Retinal pigment epithelial cell (primary cell): ENCODE data around the gene RHOBTB3.

Experiments used
- DNase-seq: peaks from one replicate; pipeline ENCODE4 v3.0.0-alpha.2; 2010; ENCODE audit warnings: low read depth
- H3K4me3 ChIP-seq: 2 replicates; pipeline ENCODE4 v1.5.1; 2011; ENCODE audit warnings: mild to moderate bottlenecking, low read length, control low read depth, moderate library complexity
- TF ChIP-seq, protein P1 (sequence below): conservative IDR thresholded peaks from 2 replicates; pipeline ENCODE4 v1.5.1; 2011; ENCODE audit warnings: low read depth, low read length, control low read depth, inconsistent platforms

Gene RHOBTB3

DNA sequence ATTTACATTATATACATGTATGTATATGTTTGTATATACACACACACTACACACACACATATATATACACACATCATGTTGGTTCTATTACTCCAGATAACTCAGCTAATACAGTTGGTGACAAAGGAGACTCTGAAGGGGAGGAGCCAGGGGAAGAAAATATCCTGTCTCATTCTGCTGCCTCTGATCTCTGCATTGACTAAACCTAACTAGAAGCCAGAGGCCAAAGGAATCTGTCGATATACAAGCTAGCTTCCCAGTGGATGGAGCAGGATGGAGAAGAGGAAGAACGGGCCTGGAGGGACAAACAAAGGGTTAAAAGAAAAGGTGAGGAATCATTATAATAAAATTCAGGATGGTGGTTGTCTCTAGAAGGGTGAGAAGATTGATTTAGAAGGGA lies 13.7 kb upstream of the RHOBTB3 start:
- TF ChIP-seq, protein P1, sequence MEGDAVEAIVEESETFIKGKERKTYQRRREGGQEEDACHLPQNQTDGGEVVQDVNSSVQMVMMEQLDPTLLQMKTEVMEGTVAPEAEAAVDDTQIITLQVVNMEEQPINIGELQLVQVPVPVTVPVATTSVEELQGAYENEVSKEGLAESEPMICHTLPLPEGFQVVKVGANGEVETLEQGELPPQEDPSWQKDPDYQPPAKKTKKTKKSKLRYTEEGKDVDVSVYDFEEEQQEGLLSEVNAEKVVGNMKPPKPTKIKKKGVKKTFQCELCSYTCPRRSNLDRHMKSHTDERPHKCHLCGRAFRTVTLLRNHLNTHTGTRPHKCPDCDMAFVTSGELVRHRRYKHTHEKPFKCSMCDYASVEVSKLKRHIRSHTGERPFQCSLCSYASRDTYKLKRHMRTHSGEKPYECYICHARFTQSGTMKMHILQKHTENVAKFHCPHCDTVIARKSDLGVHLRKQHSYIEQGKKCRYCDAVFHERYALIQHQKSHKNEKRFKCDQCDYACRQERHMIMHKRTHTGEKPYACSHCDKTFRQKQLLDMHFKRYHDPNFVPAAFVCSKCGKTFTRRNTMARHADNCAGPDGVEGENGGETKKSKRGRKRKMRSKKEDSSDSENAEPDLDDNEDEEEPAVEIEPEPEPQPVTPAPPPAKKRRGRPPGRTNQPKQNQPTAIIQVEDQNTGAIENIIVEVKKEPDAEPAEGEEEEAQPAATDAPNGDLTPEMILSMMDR = no peak
- no peak overlapping the region for H3K4me3 ChIP-seq
- DNase-seq = no peak

DNA sequence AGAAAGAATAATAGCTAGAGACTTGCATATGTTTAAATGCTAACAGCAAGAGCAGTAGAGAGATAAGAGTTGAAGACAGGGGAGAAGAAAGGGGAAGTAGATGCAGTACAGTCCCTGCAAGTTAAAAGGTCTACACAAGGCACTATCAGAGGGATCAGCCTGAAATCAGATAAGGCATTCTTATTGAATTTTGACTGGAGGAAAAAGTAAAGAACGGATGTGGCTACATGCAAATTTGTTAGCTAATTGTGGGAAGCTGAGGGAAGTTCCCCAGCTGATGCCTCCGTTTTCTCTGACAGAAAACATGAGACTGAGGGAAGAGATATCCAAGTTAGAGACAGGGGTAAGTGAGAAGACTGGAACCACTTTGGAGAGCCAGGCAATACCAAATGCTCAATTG lies 12.9 kb upstream of the RHOBTB3 start:
- TF ChIP-seq, protein P1 = no peak
- no peak for DNase-seq
- H3K4me3 ChIP-seq = no peak overlapping the region

DNA sequence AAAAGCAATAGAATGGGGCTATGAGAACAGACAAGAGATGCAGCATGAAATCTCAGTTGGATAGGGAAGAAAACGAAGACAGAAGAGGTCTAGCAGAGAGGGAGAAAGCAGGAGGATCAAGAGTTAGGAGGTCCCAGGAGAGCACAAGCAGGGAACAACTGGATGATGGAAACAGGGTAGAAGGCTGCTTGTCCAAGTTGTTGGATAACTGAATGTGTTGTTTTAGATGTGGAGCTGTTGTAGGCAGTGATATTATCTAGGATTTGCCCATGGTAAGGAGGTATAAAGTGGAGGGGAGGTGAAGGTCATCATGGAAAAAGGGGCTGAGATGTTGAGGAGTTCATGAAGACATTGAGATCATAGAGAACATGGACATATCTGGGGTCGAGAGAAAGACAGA lies 12.4 kb upstream of the RHOBTB3 start:
- no peak overlapping the region for H3K4me3 ChIP-seq
- TF ChIP-seq, protein P1 = no peak
- no peak for DNase-seq

DNA sequence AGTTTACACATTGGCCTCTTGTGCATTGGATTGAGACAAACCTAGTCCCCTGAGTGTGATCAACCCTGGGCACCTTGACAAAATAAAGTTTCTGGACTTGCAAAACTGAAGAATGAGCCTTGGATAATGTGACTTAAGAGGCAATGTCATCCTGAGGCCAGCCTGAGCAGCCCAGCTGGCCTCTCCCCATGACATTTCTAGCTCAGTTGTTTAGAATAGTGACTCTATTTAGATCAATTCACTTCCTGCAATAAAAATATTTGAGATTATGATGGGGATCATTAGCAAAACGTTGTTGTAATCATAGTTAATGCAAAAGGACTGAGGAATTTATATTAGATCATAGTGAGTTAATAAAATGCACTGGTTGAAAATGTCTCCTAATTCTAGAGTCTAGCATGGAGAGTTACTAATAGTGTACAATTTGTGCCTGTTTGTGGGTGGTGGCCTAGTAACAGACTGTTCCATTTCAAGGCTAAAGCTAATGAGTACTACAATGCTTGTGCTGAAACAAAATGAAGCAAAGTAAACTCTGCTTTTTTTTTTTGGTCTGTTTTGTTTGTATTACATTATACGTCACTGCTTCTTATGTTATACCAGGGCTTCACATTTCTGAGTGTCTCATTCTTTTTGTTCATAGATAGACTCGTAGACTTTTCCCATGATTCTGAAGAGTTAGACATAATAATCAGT lies 10.9 kb upstream of the RHOBTB3 start:
- no peak for DNase-seq
- H3K4me3 ChIP-seq = no peak overlapping the region
- TF ChIP-seq, protein P1 = no peak

DNA sequence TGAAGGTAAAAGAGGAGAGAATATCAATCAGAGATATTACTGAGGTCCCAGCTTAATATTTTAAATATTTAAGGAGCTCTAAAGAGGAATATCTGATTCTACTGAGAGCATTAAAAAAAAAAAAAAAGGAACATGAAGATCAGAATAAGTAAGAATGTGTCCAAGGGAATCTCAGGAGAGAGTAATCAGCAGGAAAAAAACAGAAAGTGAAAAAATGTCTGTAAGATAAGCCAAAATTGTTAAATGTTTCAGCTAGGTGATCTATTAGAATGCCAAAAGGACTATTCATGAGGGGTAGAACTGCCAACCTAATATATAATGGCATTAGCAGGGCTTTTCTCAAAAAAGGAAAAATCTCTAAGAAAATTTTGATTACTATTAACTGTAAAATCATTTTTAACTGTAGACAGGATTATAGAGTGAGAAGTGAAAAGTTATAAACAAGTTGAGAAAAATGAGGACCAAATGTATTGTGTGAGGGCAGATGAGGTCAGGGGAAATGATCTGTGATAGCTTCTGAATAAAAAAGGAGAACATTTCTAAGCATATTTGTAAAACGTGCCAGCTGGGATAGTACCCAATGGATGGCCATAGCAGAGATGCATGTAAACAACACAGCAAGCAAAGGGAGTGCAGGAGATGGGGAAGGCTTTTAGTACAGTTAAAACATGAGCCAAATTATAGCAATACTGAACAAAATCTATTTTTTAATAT lies 9.4 kb upstream of the RHOBTB3 start:
- no peak for DNase-seq
- TF ChIP-seq, protein P1 = no peak
- H3K4me3 ChIP-seq = no peak overlapping the region

GRCh38 chr5:95723632-95724369 lies 7.3 kb upstream of the RHOBTB3 start:
- no peak for DNase-seq
- TF ChIP-seq, protein P1 = no peak
- H3K4me3 ChIP-seq = no peak overlapping the region
